IgD-negative memory B cell (primary cell): ENCODE measurements around the gene MIOX. TPM values are rescaled to one million over a fixed set of nuclear protein-coding genes. Genes with fewer than 3 reads are reported as not detected.
"Not testable (repeated sequence)": the region's sequence is repeated elsewhere in the genome, so short reads cannot be mapped to it uniquely, and the experiment has no call there.

Experiments
- H3K27ac Mint-ChIP-seq, 3 donors: one replicate each; pipeline ENCODE4 v1.8.0; 2020 to 2022; ENCODE audit warnings: mild to moderate bottlenecking in 3 of 3, mixed read lengths in 3 of 3, moderate library complexity in 1 of 3
- H3K27me3 Mint-ChIP-seq: one replicate; pipeline ENCODE4 v1.8.0; 2021; ENCODE audit warnings: mixed read lengths
- H3K36me3 Mint-ChIP-seq: one replicate; pipeline ENCODE4 v1.8.0; 2020; ENCODE audit warnings: mild to moderate bottlenecking, mixed read lengths
- H3K4me1 Mint-ChIP-seq, 3 donors: one replicate each; pipeline ENCODE4 v1.8.0; 2020 to 2022; ENCODE audit warnings: mixed read lengths in 3 of 3, mild to moderate bottlenecking in 1 of 3
- H3K4me3 Mint-ChIP-seq, 4 donors: one replicate each; pipeline ENCODE4 v1.8.0; 2020 to 2022; ENCODE audit warnings: mild to moderate bottlenecking in 4 of 4, mixed read lengths in 4 of 4, moderate library complexity in 3 of 4
- H3K9me3 Mint-ChIP-seq, 3 donors: one replicate each; pipeline ENCODE4 v1.8.0; 2020 to 2021; ENCODE audit warnings: mixed read lengths in 3 of 3, mild to moderate bottlenecking in 1 of 3
- polyA plus RNA-seq: library from polyadenylated mRNA; unstranded; fragments of 300-500 nt; fragmentation: Illumina TruSeq; gene quantifications from one replicate; pipeline ENCODE4 v1.2.3, GENCODE V29; 2021

Gene MIOX
- polyA plus RNA-seq, 1 donor from 2014 or later = not detected

GRCh38 chr22:50528682-50529415 lies 42.2 kb downstream of the MIOX start:
- Mint-ChIP-seq H3K36me3 (no peaks in the 10 kb centered on the region), H3K4me1 (peaks cover 31 to 32% (median 32%) of the 10 kb centered on the region in 3 donors), H3K4me3 (peak overlapping the region; percentile 71 to 94 (median 85)), H3K27ac (peak overlapping the region; percentile 92 to 98 (median 95)), H3K27me3 (no peaks in the 10 kb centered on the region), H3K9me3 (no peaks in the 10 kb centered on the region)

GRCh38 chr22:50529416-50529896 lies 42.8 kb downstream of the MIOX start:
- no peaks in the 10 kb centered on the region for H3K9me3 Mint-ChIP-seq
- no peaks in the 10 kb centered on the region for H3K27me3 Mint-ChIP-seq
- no peaks in the 10 kb centered on the region for H3K36me3 Mint-ChIP-seq
- H3K4me1 Mint-ChIP-seq = peaks cover 34 to 37% (median 35%) of the 10 kb centered on the region in 3 donors
- H3K4me3 Mint-ChIP-seq = peak overlapping the region; percentile 55 to 95 (median 82)
- peak overlapping the region in 2 of 3 donors; percentile 92 to 98 for H3K27ac Mint-ChIP-seq

- Mint-ChIP-seq H3K27me3 (no peaks in the 10 kb centered on the region), H3K4me3 (peak within 1 kb of the TSS; percentile 90 to 97 (median 94)), H3K9me3 (no peaks in the 10 kb centered on the region), H3K36me3 (no peaks in the 10 kb centered on the region), H3K4me1 (peaks cover 32 to 37% (median 34%) of the 10 kb centered on the region in 3 donors), H3K27ac (peak within 1 kb of the TSS; percentile 98 to 100 (median 99))
These were observed 43.4 kb downstream of the MIOX start, which contains the start of gene TYMP for GRCh38 chr22:50529897-50530579. TYMP (minus strand) TSS chr22:50530012; CDS start chr22:50529709, 303 bp downstream.

GRCh38 chr22:50530580-50530876 lies 43.9 kb downstream of the MIOX start:
- H3K27me3 Mint-ChIP-seq = no peaks in the 10 kb centered on the region
- H3K27ac Mint-ChIP-seq = peak overlapping the region; percentile 98 to 100 (median 99)
- peak overlapping the region; percentile 90 to 97 (median 94) for H3K4me3 Mint-ChIP-seq
- H3K4me1 Mint-ChIP-seq = peaks cover 36 to 38% (median 37%) of the 10 kb centered on the region in 3 donors
- H3K36me3 Mint-ChIP-seq = no peaks in the 10 kb centered on the region
- no peaks in the 10 kb centered on the region for H3K9me3 Mint-ChIP-seq

- Mint-ChIP-seq H3K27me3 (no peaks in the 10 kb centered on the region), H3K4me3 (peak overlapping the region; percentile 90 to 97 (median 94)), H3K36me3 (no peaks in the 10 kb centered on the region), H3K4me1 (peaks cover 36 to 38% (median 37%) of the 10 kb centered on the region in 3 donors), H3K9me3 (no peaks in the 10 kb centered on the region), H3K27ac (peak overlapping the region; percentile 98 to 100 (median 99))
These were observed 44.4 kb downstream of the MIOX start for GRCh38 chr22:50530877-50531545.

GRCh38 chr22:50531546-50531961 lies 44.9 kb downstream of the MIOX start:
- Mint-ChIP-seq H3K27me3 (no peaks in the 10 kb centered on the region), H3K4me3 (peak overlapping the region; percentile 90 to 97 (median 94)), H3K9me3 (no peaks in the 10 kb centered on the region), H3K27ac (peak overlapping the region; percentile 98 to 100 (median 99)), H3K4me1 (peaks cover 36 to 38% (median 37%) of the 10 kb centered on the region in 3 donors), H3K36me3 (no peaks in the 10 kb centered on the region)

GRCh38 chr22:50531962-50532674 lies 45.5 kb downstream of the MIOX start:
- H3K4me1 Mint-ChIP-seq = peaks cover 33 to 37% (median 35%) of the 10 kb centered on the region in 3 donors
- peak overlapping the region; percentile 93 to 99 (median 98) for H3K27ac Mint-ChIP-seq
- no peaks in the 10 kb centered on the region for H3K9me3 Mint-ChIP-seq
- no peaks in the 10 kb centered on the region for H3K36me3 Mint-ChIP-seq
- H3K4me3 Mint-ChIP-seq = peak overlapping the region; percentile 90 to 97 (median 94)
- H3K27me3 Mint-ChIP-seq = no peaks in the 10 kb centered on the region

GRCh38 chr22:50532824-50533796 lies 46.5 kb downstream of the MIOX start:
- H3K4me3 Mint-ChIP-seq = peak overlapping the region; percentile 86 to 97 (median 92)
- no peaks in the 10 kb centered on the region for H3K9me3 Mint-ChIP-seq
- no peaks in the 10 kb centered on the region for H3K36me3 Mint-ChIP-seq
- H3K27ac Mint-ChIP-seq = peak overlapping the region; percentile 95 to 99 (median 98)
- H3K27me3 Mint-ChIP-seq = no peaks in the 10 kb centered on the region
- H3K4me1 Mint-ChIP-seq = peaks cover 31 to 34% (median 32%) of the 10 kb centered on the region in 3 donors

GRCh38 chr22:50533856-50534711 lies 47.4 kb downstream of the MIOX start:
- Mint-ChIP-seq H3K4me3 (peak overlapping the region; percentile 77 to 97 (median 90)), H3K27ac (peak overlapping the region; percentile 95 to 99 (median 98)), H3K4me1 (peaks cover 29 to 33% (median 31%) of the 10 kb centered on the region in 3 donors)
- H3K36me3 Mint-ChIP-seq, H3K27me3 Mint-ChIP-seq, H3K9me3 Mint-ChIP-seq: not testable (repeated sequence)

- peak overlapping the region; percentile 95 to 99 (median 98) for H3K27ac Mint-ChIP-seq
- no peaks in the 10 kb centered on the region for H3K9me3 Mint-ChIP-seq
- H3K4me1 Mint-ChIP-seq = peaks cover 36 to 40% (median 38%) of the 10 kb centered on the region in 3 donors
- H3K4me3 Mint-ChIP-seq = peak overlapping the region; percentile 77 to 97 (median 90)
- H3K27me3 Mint-ChIP-seq = no peaks in the 10 kb centered on the region
- no peaks in the 10 kb centered on the region for H3K36me3 Mint-ChIP-seq
These were observed 48.5 kb downstream of the MIOX start for GRCh38 chr22:50535113-50535512.

- H3K4me1 Mint-ChIP-seq = peaks cover 40 to 50% (median 47%) of the 10 kb centered on the region in 3 donors
- H3K4me3 Mint-ChIP-seq = peak overlapping the region in 2 of 4 donors; percentile 57 to 95
- H3K36me3 Mint-ChIP-seq = no peaks in the 10 kb centered on the region
- peak overlapping the region in 2 of 3 donors; percentile 59 to 87 for H3K27ac Mint-ChIP-seq
- no peaks in the 10 kb centered on the region for H3K27me3 Mint-ChIP-seq
- no peaks in the 10 kb centered on the region for H3K9me3 Mint-ChIP-seq
These were observed 49.6 kb downstream of the MIOX start for GRCh38 chr22:50536226-50536625.

- H3K27ac Mint-ChIP-seq = peak overlapping the region; percentile 87 to 100 (median 93)
- H3K27me3 Mint-ChIP-seq = no peaks in the 10 kb centered on the region
- peaks cover 44 to 59% (median 57%) of the 10 kb centered on the region in 3 donors for H3K4me1 Mint-ChIP-seq
- H3K9me3 Mint-ChIP-seq = no peaks in the 10 kb centered on the region
- H3K4me3 Mint-ChIP-seq = peak overlapping the region in 1 of 4 donors; percentile 33
- no peaks in the 10 kb centered on the region for H3K36me3 Mint-ChIP-seq
These were observed 51.1 kb downstream of the MIOX start for GRCh38 chr22:50537765-50538164.
